GM12878 (cell line): ENCODE data around the gene WDR19. TPM values are rescaled to one million over a fixed set of nuclear protein-coding genes. Genes with fewer than 3 reads are reported as not detected.
A peak's percentile ranks its signal among the peaks of the same experiment; 100 is the strongest.

ENCODE experiments used
- ATAC-seq: fragments of 200-7000 bp; cut with Tn5 transposase; 3 replicates; pipeline ENCODE4 v1.9.1; 2020; ENCODE audit warnings: mild to moderate bottlenecking, moderate library complexity
- BruUV-seq: library from RNA; stranded (reverse); fragments of 400-500 nt; replicated peaks from 2 replicates; lab custom pipeline; 2021; lab: Mats Ljungman, UMichigan
- CTCF ChIA-PET: fragments of 300-600 bp; sonication (Branson Sonifier 250); formaldehyde crosslinking; extraction: SDS; loops from one replicate; lab custom pipeline; 2021; ENCODE audit warnings: inconsistent platforms; lab: Yijun Ruan, JAX
- POLR2A ChIA-PET: fragments of 350-600 bp; formaldehyde crosslinking; extraction: SDS; loops from one replicate; lab custom pipeline; 2021; ENCODE audit warnings: inconsistent platforms; lab: Charles Lee
- RAD21 ChIA-PET: fragments of 300-600 bp; sonication (Branson Sonifier 250); formaldehyde crosslinking; loops from one replicate; lab custom pipeline; 2023; ENCODE audit warnings: antibody characterized with exemption; ENCODE audit not compliant: unreplicated experiment; lab: Charles Lee
- SMC1A ChIA-PET: fragments of 300-600 bp; sonication (Branson Sonifier 250); formaldehyde crosslinking; loops from one replicate; lab custom pipeline; 2023; ENCODE audit not compliant: unreplicated experiment, uncharacterized antibody; lab: Charles Lee
- DNase-seq: peaks from one replicate; pipeline ENCODE4 v3.0.0-alpha.2; 2011; ENCODE audit warnings: low read depth, low spot score
- FAIRE-seq: peaks from 3 replicates; lab custom pipeline; 2011; peaks lifted over from hg19 to GRCh38; lab: Jason Lieb, UNC
- H2AFZ ChIP-seq: 2 replicates; pipeline ENCODE4 v1.6.0; 2011; ENCODE audit warnings: low read depth, low read length, control low read depth; ENCODE audit not compliant: control insufficient read depth
- H3K27ac ChIP-seq: 2 replicates; pipeline ENCODE4 v1.5.1; 2011; ENCODE audit warnings: control low read depth; ENCODE audit not compliant: control insufficient read depth, insufficient read depth
- H3K27me3 ChIP-seq, 2 experiments: replicated peaks in 1 of 2; 2 replicates each; pipeline versions ENCODE4 v1.6.0 to v1.6.1; 2011; ENCODE audit warnings: low read length in 1 of 2; ENCODE audit not compliant: control insufficient read depth in 2 of 2, insufficient read depth in 2 of 2
- H3K36me3 ChIP-seq, 2 experiments: 2 replicates each; pipeline ENCODE4 v1.5.1; 2011; ENCODE audit warnings: low read length in 1 of 2; ENCODE audit not compliant: control insufficient read depth in 2 of 2, insufficient read depth in 2 of 2
- H3K4me1 ChIP-seq: 2 replicates; pipeline ENCODE4 v1.6.1; 2011; ENCODE audit warnings: mild to moderate bottlenecking, low read length, moderate library complexity, mixed read lengths; ENCODE audit not compliant: control insufficient read depth, insufficient read depth
- H3K4me2 ChIP-seq: 2 replicates; pipeline ENCODE4 v1.6.0; 2011; ENCODE audit warnings: control low read depth; ENCODE audit not compliant: control insufficient read depth, insufficient read depth
- H3K4me3 ChIP-seq: fragments of 200-600 bp; sonication (generic); 2 replicates; pipeline ENCODE4 v1.5.1; 2016
- H3K79me2 ChIP-seq: 2 replicates; pipeline ENCODE4 v1.6.0; 2011; ENCODE audit warnings: low read length; ENCODE audit not compliant: control insufficient read depth, insufficient read depth
- H3K9ac ChIP-seq: 2 replicates; pipeline ENCODE4 v1.8.0; 2011; ENCODE audit warnings: low read length, control low read depth, mixed read lengths; ENCODE audit not compliant: control insufficient read depth, insufficient read depth
- H3K9me3 ChIP-seq: replicated peaks from 3 replicates; pipeline ENCODE4 v1.5.1; 2011; ENCODE audit warnings: mild to moderate bottlenecking, low read length; ENCODE audit not compliant: control insufficient read depth, insufficient read depth
- H4K20me1 ChIP-seq: 2 replicates; pipeline ENCODE4 v1.6.0; 2011; ENCODE audit not compliant: control insufficient read depth, insufficient read depth
- ATF7 ChIP-seq: fragments of 450-650 bp; IDR thresholded peaks from 2 replicates; pipeline ENCODE4 v1.6.1; 2016; ENCODE audit warnings: low read depth, mild to moderate bottlenecking
- CTCF ChIP-seq, 3 experiments: IDR thresholded peaks in 2 of 3; conservative IDR thresholded peaks in 1 of 3; 2 replicates each; pipeline ENCODE4 v1.5.1; 2011; ENCODE audit warnings: low read depth in 3 of 3, low read length in 3 of 3, mild to moderate bottlenecking in 3 of 3, control low read depth in 2 of 3, moderate library complexity in 2 of 3, inconsistent platforms in 1 of 3, mixed read lengths in 1 of 3; ENCODE audit not compliant: control insufficient read depth in 2 of 3, insufficient read depth in 1 of 3; ENCODE audit errors: extremely low read depth in 1 of 3
- EZH2 ChIP-seq: IDR thresholded peaks from 2 replicates; pipeline ENCODE4 v1.6.1; 2012; ENCODE audit warnings: low read depth, mild to moderate bottlenecking, control low read depth, inconsistent platforms, low read length, borderline replicate concordance; ENCODE audit not compliant: control insufficient read depth
- HDGF ChIP-seq: fragments of 450-650 bp; IDR thresholded peaks from 2 replicates; pipeline ENCODE4 v1.6.1; 2016; ENCODE audit warnings: antibody characterized with exemption
- IRF3 ChIP-seq: fragments of 450-650 bp; IDR thresholded peaks from 2 replicates; pipeline ENCODE4 v1.6.1; 2014; ENCODE audit warnings: mild to moderate bottlenecking
- KLF5 ChIP-seq: fragments of 450-650 bp; IDR thresholded peaks from 2 replicates; pipeline ENCODE4 v1.6.1; 2014; ENCODE audit warnings: mild to moderate bottlenecking; ENCODE audit not compliant: partially characterized antibody
- PKNOX1 ChIP-seq: fragments of 450-650 bp; IDR thresholded peaks from 2 replicates; pipeline ENCODE4 v1.6.1; 2016; ENCODE audit warnings: mild to moderate bottlenecking
- SMAD5 ChIP-seq: IDR thresholded peaks from 2 replicates; pipeline ENCODE4 v1.6.1; 2016; ENCODE audit warnings: antibody characterized with exemption, low read depth
- SRF ChIP-seq, 2 experiments: IDR thresholded peaks; 2 replicates each; pipeline ENCODE4 v1.6.1; 2011; ENCODE audit warnings: low read depth in 2 of 2, low read length in 2 of 2, mild to moderate bottlenecking in 1 of 2, moderate library complexity in 1 of 2
- WRNIP1 ChIP-seq: IDR thresholded peaks from 2 replicates; pipeline ENCODE4 v1.6.1; 2011; ENCODE audit warnings: low read depth, low read length, improper control_type of control experiment, borderline replicate concordance
- ZNF274 ChIP-seq: IDR thresholded peaks from one replicate; pipeline ENCODE4 v1.8.0; 2011; ENCODE audit not compliant: insufficient read length, insufficient read depth
- ZNF592 ChIP-seq: fragments of 450-650 bp; IDR thresholded peaks from 2 replicates; pipeline ENCODE4 v1.6.1; 2017; ENCODE audit warnings: mild to moderate bottlenecking, moderate library complexity
- WGBS: methylation state at CpG from one replicate; pipeline ENCODE4 v1.1.6; 2016; ENCODE audit warnings: low lambda C conversion rate; ENCODE audit not compliant: insufficient replicate concordance, insufficient coverage; ENCODE audit errors: missing lambda C conversion rate; 5-methylcytosine and 5-hydroxymethylcytosine counted together
- in situ Hi-C: fragments of 300-500 bp; cut with MboI; formaldehyde crosslinking; loops from 9 replicates; pipeline ENCODE4 v1.14.3; 2018; ENCODE audit warnings: mixed read lengths
- intact Hi-C: fragments of 100-400 bp; cut with micrococcal nuclease; formaldehyde crosslinking; loops from one replicate; pipeline ENCODE4 v1.14.2; 2022; ENCODE audit not compliant: unreplicated experiment
- polyA plus RNA-seq, 11 experiments: library from polyadenylated mRNA; depleted of rRNA in 4 of 11; unstranded in 6 of 11; stranded (reverse) in 5 of 11; fragments of >200 nt; fragmentation: Nextera tagmentation in 4 of 11; fragmentation: Illumina TruSeq in 1 of 11; extraction: Ambion mirVana in 4 of 11; extraction: Trizol in 1 of 11; gene quantifications; 1 replicate in 1 of 11; 2 replicates in 10 of 11; pipeline versions ENCODE4 v1.2.1 to v1.2.3, GENCODE V29; 2011 to 2016; ENCODE audit warnings: inconsistent platforms in 2 of 11, missing spikeins in 2 of 11, low read depth in 1 of 11
- total RNA-seq, 4 experiments: library from RNA; depleted of rRNA in 3 of 4; stranded (reverse); fragments of >200 nt in 3 of 4; fragmentation: Illumina TruSeq in 1 of 4; extraction: Trizol in 1 of 4; gene quantifications; 2 replicates each; pipeline versions ENCODE4 v1.2.1 to v1.2.3, GENCODE V29; 2013 to 2021

The WDR19 gene
- total and polyA plus RNA-seq, 10 of the 15 experiments (the other 5 are each of a cell fraction or from before 2014, with no cell fraction given) = 3.5 to 15.4 (median 7.3) TPM

- Histone ChIP-seq H3K9me3 (no peaks in the 10 kb centered on the region), H3K79me2 (peaks cover 6% of the 10 kb centered on the region), H3K9ac (no peak overlapping the region), H3K4me3 (no peak overlapping the region), H2AFZ (no peak overlapping the region), H3K27ac (no peak overlapping the region), H3K36me3 (peaks cover 0 to 7% of the 10 kb centered on the region in 2 experiments; a peak in 2 of 4 replicates), H4K20me1 (no peaks in the 10 kb centered on the region), H3K27me3 (no peaks in the 10 kb centered on the region), H3K4me2 (no peak overlapping the region), H3K4me1 (no peaks in the 10 kb centered on the region)
- intact Hi-C loops (no loop called here), in situ Hi-C loops (no loop called here)
- SMC1A ChIA-PET = interaction anchor here (0.8 to 1.2 kb wide), 3 partner anchors 9 to 23 kb away, joined by 3 to 6 read pairs (median 3); no protein-coding TSS in a partner anchor
- POLR2A ChIA-PET = no interaction called here
- ATAC-seq = peak; percentile 24; the same call in 1 of the 3 replicates
- DNase-seq = no peak
- no peak for FAIRE-seq
- CTCF ChIA-PET = interaction anchor here (1.4 kb wide), 1 partner anchor 79 kb away, joined by 4 read pairs; no protein-coding TSS in a partner anchor
- RAD21 ChIA-PET = interaction anchor here (1.5 kb wide), 1 partner anchor 22 kb away, joined by 4 read pairs; no protein-coding TSS in a partner anchor
- WGBS = 82% methylated on average over 2 of the region's 2 CpGs
- BruUV-seq = no TSS peak
- TF ChIP-seq IRF3 = no peak
- no peak for TF ChIP-seq WRNIP1
- TF ChIP-seq SMAD5 = no peak
- no peak for TF ChIP-seq ZNF274
- no peak for TF ChIP-seq KLF5
- no peak for TF ChIP-seq PKNOX1
- TF ChIP-seq ZNF592 = no peak
- TF ChIP-seq EZH2 = no peak
- TF ChIP-seq CTCF (IDR thresholded peaks at IDR 0.05 in 2 of 3, conservative IDR thresholded peaks at IDR 0.05 in 1 of 3; ENCODE audit: control insufficient read depth in 2 of 3, extremely low read depth in 1 of 3, insufficient read depth in 1 of 3, low read depth in 3 of 3, low read length in 3 of 3) = no peak
- TF ChIP-seq HDGF = no peak
- TF ChIP-seq ATF7 = no peak
- no peak for TF ChIP-seq SRF (IDR thresholded peaks at IDR 0.05; ENCODE audit: low read depth in 2 of 2, low read length in 2 of 2)
Measured at GRCh38 chr4:39331191-39331590, 148.9 kb downstream of the WDR19 start.
